Peyer's patch (tissue), 4 donors: Measurements from ENCODE around the gene ALG9. TPM values are rescaled to one million over a fixed set of nuclear protein-coding genes. Genes with fewer than 3 reads are reported as not detected.
"Not testable (repeated sequence)": the region's sequence is repeated elsewhere in the genome, so short reads cannot be mapped to it uniquely, and the experiment has no call there.

Experiments
- DNase-seq, 3 donors: peaks; one replicate each; pipeline ENCODE4 v3.0.0-alpha.2; 2017 to 2019
- H3K27ac ChIP-seq, 4 donors: fragments of 200-600 bp; sonication (generic); one replicate each; pipeline ENCODE4 v1.5.1; 2016 to 2019
- H3K27me3 ChIP-seq, 2 donors: fragments of 200-600 bp; sonication (generic); one replicate each; pipeline ENCODE4 v1.5.1; 2019
- H3K36me3 ChIP-seq, 3 donors: fragments of 200-600 bp; sonication (generic); one replicate each; pipeline ENCODE4 v1.5.1; 2016 to 2019
- H3K4me1 ChIP-seq, 4 donors: fragments of 200-600 bp; sonication (generic); one replicate each; pipeline ENCODE4 v1.5.1; 2016 to 2019
- H3K4me3 ChIP-seq, 4 donors: fragments of 200-600 bp; sonication (generic); 1 replicate in 3 of 4; 2 replicates in 1 of 4; pipeline ENCODE4 v1.5.1; 2016 to 2019; ENCODE audit warnings: mild to moderate bottlenecking in 1 of 4
- H3K9me3 ChIP-seq, 4 donors: fragments of 200-600 bp; sonication (generic); one replicate each; pipeline ENCODE4 v1.5.1; 2016 to 2019; ENCODE audit warnings: mild to moderate bottlenecking in 1 of 4
- POLR2A ChIP-seq, 2 donors: fragments of 450-650 bp; IDR thresholded peaks; one replicate each; pipeline ENCODE4 v1.5.1; 2017; ENCODE audit warnings: antibody characterized with exemption in 2 of 2, mild to moderate bottlenecking in 2 of 2, moderate library complexity in 2 of 2
- total RNA-seq, 4 donors: library from RNA; depleted of rRNA; stranded (reverse); fragments of >200 nt; gene quantifications; one replicate each; pipeline ENCODE4 v1.1.0, GENCODE V29; 2016
- TF ChIP-seq, protein P1 (sequence below), 6 experiments: fragments of 450-650 bp in 4 of 6; fragments of 200-600 bp in 2 of 6; sonication (generic) in 1 of 6; IDR thresholded peaks; one replicate each; pipeline ENCODE4 v1.5.1; 2017 to 2019; ENCODE audit warnings: antibody characterized with exemption in 6 of 6, mild to moderate bottlenecking in 3 of 6, moderate library complexity in 1 of 6

The ALG9 gene
- total RNA-seq, 4 donors from 2014 or later = 14.0 to 32.4 (median 31.7) TPM

DNA sequence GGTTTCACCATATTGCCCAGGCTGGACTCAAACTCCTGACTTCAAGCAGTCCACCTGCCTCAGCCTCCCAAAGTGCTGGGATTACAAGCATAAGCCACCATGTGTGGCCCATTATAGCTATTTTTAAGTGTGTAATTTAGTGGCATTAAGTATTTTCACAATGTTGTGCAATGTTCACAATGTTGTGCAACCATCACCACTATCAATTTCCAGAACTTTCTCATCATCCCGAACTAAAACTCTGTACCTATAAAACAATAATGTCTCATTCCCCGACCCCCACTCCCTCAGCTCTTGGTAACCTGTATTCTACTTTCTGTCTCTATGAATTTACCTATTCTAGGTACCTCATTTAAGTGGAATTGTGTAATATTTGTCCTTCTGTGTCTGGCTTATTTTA lies 15.5 kb upstream of the ALG9 start:
- H3K9me3 ChIP-seq = no peaks in the 10 kb centered on the region
- no peak for TF ChIP-seq POLR2A (IDR thresholded peaks at IDR 0.05)
- TF ChIP-seq, protein P1, sequence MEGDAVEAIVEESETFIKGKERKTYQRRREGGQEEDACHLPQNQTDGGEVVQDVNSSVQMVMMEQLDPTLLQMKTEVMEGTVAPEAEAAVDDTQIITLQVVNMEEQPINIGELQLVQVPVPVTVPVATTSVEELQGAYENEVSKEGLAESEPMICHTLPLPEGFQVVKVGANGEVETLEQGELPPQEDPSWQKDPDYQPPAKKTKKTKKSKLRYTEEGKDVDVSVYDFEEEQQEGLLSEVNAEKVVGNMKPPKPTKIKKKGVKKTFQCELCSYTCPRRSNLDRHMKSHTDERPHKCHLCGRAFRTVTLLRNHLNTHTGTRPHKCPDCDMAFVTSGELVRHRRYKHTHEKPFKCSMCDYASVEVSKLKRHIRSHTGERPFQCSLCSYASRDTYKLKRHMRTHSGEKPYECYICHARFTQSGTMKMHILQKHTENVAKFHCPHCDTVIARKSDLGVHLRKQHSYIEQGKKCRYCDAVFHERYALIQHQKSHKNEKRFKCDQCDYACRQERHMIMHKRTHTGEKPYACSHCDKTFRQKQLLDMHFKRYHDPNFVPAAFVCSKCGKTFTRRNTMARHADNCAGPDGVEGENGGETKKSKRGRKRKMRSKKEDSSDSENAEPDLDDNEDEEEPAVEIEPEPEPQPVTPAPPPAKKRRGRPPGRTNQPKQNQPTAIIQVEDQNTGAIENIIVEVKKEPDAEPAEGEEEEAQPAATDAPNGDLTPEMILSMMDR (IDR thresholded peaks at IDR 0.05) = no peak

GRCh38 chr11:111886032-111886431 lies 14.7 kb upstream of the ALG9 start:
- H3K4me1 ChIP-seq = no peaks in the 10 kb centered on the region
- TF ChIP-seq, protein P1 (IDR thresholded peaks at IDR 0.05) = no peak
- no peak for TF ChIP-seq POLR2A (IDR thresholded peaks at IDR 0.05)
- H3K9me3 ChIP-seq = no peaks in the 10 kb centered on the region
- no peak for DNase-seq
- H3K4me3 ChIP-seq = no peak overlapping the region
- no peak overlapping the region for H3K27ac ChIP-seq
- no peaks in the 10 kb centered on the region for H3K27me3 ChIP-seq
- no peaks in the 10 kb centered on the region for H3K36me3 ChIP-seq

More for the DNA sequence above, 15.5 kb upstream of the ALG9 start:
- DNase-seq = no peak
- Histone ChIP-seq H3K4me1 (no peaks in the 10 kb centered on the region), H3K27me3 (no peaks in the 10 kb centered on the region), H3K27ac (no peak overlapping the region), H3K36me3 (no peaks in the 10 kb centered on the region), H3K4me3 (no peak overlapping the region)

DNA sequence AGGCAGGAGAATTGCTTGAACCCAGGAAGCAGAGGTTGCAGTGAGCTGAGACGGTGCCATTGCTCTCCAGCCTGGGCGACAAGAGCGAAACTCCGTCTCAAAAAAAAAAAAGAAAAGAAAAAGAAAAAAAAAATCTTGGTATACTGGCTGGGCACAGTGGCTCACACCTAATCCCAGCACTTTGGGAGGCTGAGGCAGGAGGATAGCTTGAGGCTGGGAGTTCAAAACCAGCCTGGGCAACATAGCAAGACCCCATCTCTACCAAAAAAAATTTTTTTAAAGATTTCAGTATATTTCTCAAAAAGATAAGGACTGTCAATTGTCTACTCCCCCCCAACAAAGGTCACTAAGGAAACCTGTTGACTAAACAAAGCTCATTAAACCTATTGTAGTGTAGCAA lies 13.7 kb upstream of the ALG9 start:
- H3K9me3 ChIP-seq, H3K27me3 ChIP-seq, DNase-seq, H3K4me3 ChIP-seq, H3K27ac ChIP-seq, H3K36me3 ChIP-seq, H3K4me1 ChIP-seq: not testable (repeated sequence)

- Histone ChIP-seq H3K36me3 (no peaks in the 10 kb centered on the region), H3K27ac (no peak overlapping the region), H3K4me3 (no peak overlapping the region), H3K9me3 (no peaks in the 10 kb centered on the region), H3K4me1 (peaks cover 0 to 4% (median 2%) of the 10 kb centered on the region in 4 donors), H3K27me3 (no peaks in the 10 kb centered on the region)
- DNase-seq = no peak
- no peak for TF ChIP-seq POLR2A (IDR thresholded peaks at IDR 0.05)
- TF ChIP-seq, protein P1 (IDR thresholded peaks at IDR 0.05) = no peak
These were observed 10.8 kb upstream of the ALG9 start for GRCh38 chr11:111882202-111882601.

DNA sequence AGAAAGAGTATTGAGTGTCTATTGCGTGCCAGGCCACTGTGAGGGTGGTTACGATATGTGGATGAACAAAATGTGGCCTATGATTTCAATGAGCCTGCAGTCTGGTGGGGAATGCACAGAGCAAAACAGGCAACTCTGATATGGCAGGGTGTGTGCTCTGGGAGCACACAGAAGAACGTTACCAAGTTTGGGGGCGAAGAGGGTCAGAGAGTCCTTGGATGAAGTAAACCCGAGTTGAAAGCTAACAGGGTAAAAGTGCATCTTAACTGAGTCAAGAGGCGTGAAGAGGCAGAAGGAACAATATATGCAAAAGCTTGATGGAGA lies 8.2 kb upstream of the ALG9 start:
- TF ChIP-seq, protein P1 (IDR thresholded peaks at IDR 0.05) = no peak
- TF ChIP-seq POLR2A (IDR thresholded peaks at IDR 0.05) = no peak
- Histone ChIP-seq H3K4me1 (peaks cover 0 to 4% (median 2%) of the 10 kb centered on the region in 4 donors), H3K9me3 (no peaks in the 10 kb centered on the region), H3K27ac (peak overlapping the region; percentile 89 to 97 (median 94)), H3K36me3 (no peaks in the 10 kb centered on the region), H3K27me3 (no peaks in the 10 kb centered on the region), H3K4me3 (peak overlapping the region; percentile 60 to 77 (median 68))
- DNase-seq = no peak

DNA sequence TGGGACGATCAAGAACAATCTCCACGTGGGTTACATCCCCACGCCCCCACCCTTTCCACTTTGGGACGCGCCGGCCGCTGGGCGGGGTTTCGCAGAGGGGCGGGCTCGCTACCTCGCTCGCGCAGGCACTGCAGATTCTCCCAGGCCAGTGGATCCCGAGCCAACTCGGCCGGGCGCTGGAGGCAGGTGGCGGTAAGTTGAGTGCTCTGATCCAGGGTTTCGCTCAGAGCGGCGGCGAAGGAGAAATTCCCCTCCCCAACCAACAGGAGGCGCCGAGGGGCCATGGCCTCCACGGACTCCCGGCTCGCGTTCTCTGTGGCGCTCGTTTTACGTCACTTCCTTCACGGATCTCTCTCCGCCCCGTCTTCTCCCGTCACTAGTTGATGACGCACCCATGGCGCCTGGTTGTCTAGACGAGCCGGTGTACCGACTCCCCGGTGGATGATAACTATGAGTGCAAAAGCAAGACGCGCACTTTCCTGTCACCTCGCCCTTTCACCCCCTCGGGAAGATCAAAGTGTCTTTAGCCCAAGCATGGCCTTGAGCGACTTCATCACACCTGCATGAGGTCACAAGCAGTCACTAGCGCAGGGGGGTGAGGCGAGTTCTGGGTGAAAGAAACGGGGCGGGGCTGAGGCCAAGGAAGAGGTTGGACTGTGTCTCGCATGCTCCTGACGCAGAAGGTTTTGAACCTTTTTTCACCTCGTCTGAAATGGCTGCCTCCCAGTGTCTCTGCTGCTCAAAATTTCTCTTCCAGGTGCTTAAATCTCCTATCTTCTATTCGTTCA lies 7.7 kb upstream of the ALG9 start, which contains the start of the genes CFAP68 and FDXACB1:
TSS of gene CFAP68 (plus strand) at position 693 of the 788 bp plus-strand sequence. CDS start at position 713, 20 bp downstream.
TSS of gene FDXACB1 (minus strand) at position 317 of the 788 bp plus-strand sequence. CDS start at position 284, 33 bp downstream.
- H3K27ac ChIP-seq = peak within 1 kb of the TSS; percentile 89 to 97 (median 94)
- TF ChIP-seq, protein P1 (IDR thresholded peaks at IDR 0.05) = peak; percentile 94 to 99 (median 97)
- TF ChIP-seq POLR2A (IDR thresholded peaks at IDR 0.05) = peak; percentile 20 to 42
- H3K9me3 ChIP-seq = no peaks in the 10 kb centered on the region
- H3K4me3 ChIP-seq = peak within 1 kb of the TSS; percentile 60 to 77 (median 68)
- H3K36me3 ChIP-seq = no peaks in the 10 kb centered on the region
- peak; percentile 95 to 98 (median 97) for DNase-seq
- H3K4me1 ChIP-seq = peaks cover 0 to 4% (median 2%) of the 10 kb centered on the region in 4 donors
- H3K27me3 ChIP-seq = no peaks in the 10 kb centered on the region
